Esophagus squamous epithelium (tissue), 4 donors: ENCODE measurements around the gene INSR.

Experiments used
- POLR2A ChIP-seq, 4 donors: fragments of 450-650 bp; IDR thresholded peaks; one replicate each; pipeline ENCODE4 v1.6.1; 2017; ENCODE audit warnings: antibody characterized with exemption in 4 of 4, mild to moderate bottlenecking in 4 of 4, moderate library complexity in 3 of 4
- TF ChIP-seq, protein P1 (sequence below), 6 experiments: fragments of 450-650 bp in 4 of 6; fragments of 200-600 bp in 2 of 6; sonication (generic) in 2 of 6; IDR thresholded peaks; one replicate each; pipeline ENCODE4 v1.5.1; 2016 to 2019; ENCODE audit warnings: antibody characterized with exemption in 6 of 6, mild to moderate bottlenecking in 4 of 6, moderate library complexity in 4 of 6

GRCh38 chr19:7109678-7110289 is 184.4 kb downstream of the INSR start:
- TF ChIP-seq, protein P1, sequence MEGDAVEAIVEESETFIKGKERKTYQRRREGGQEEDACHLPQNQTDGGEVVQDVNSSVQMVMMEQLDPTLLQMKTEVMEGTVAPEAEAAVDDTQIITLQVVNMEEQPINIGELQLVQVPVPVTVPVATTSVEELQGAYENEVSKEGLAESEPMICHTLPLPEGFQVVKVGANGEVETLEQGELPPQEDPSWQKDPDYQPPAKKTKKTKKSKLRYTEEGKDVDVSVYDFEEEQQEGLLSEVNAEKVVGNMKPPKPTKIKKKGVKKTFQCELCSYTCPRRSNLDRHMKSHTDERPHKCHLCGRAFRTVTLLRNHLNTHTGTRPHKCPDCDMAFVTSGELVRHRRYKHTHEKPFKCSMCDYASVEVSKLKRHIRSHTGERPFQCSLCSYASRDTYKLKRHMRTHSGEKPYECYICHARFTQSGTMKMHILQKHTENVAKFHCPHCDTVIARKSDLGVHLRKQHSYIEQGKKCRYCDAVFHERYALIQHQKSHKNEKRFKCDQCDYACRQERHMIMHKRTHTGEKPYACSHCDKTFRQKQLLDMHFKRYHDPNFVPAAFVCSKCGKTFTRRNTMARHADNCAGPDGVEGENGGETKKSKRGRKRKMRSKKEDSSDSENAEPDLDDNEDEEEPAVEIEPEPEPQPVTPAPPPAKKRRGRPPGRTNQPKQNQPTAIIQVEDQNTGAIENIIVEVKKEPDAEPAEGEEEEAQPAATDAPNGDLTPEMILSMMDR (IDR thresholded peaks at IDR 0.05): no peak
- no peak for TF ChIP-seq POLR2A (IDR thresholded peaks at IDR 0.05)
